ENCODE measurements around the gene BPGM.

BPGM gene

DNA sequence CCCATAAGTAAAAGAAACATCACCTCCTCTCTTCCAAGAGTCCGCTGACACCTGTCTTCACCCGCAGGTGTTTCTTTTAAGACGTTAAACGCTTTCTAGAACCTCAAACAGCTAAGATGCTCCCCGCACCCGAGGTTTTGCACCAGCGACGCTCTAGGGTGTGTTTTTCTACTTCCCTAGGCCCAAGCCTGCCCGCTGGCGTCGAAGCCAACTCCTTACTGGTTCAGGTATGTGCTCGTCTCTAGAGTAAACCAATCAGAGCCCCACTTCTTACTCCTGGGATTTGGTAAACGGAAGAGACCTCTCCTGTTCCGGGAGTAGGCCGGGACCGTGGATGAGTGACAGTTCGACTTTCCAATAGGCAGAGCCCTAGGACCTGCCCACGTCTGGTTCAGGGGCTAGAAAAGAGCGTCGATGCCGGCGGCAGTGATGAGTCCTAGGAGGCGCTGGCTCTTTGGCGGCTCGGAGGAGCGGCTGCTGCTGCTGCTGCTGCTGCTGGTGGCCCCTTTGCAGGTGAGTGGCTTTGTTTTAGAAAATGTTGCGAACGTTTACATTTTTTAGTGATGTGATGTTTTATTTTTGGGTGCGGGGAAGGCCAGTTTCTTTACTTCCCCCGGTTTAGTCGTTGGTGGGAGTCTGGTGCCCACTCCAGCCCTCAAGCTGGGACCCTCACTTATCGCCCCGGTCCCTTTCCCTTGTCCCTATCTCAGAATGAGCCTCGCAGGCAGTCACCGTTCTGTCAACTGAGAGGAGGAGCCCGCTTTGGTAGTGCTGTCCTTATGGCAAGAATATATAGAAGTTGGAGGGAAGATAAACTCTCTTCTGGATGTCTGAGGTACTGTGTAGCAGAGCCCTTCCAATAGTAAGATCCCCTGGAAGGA is at the start of gene BPGM:
Gene BPGM (plus strand): TSS at position 429 of the 881 bp plus-strand sequence. CDS start 14,655 bp downstream, outside the sequence.
- DNase-seq = peak; percentile 96

DNA sequence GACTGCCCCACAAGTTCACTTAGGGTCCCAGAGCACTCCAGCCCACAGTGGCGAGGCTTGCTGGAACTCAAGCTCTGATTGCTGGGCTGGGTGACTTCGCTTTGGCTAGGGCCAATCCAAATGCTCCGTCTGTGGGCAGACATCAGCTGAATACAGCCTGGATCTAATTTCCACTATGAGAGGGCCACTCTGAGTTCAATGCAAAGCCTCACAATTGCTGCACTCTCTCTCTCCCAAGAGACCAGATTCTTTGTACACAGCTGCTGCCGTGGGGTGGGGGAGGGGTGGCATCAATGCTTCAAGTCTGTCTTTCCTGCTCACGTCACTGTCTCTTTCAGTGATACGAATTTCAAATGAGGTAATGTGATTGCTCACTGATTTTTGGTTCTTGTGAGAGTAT is 47.3 kb upstream of the BPGM start:
- no peak for DNase-seq

DNA sequence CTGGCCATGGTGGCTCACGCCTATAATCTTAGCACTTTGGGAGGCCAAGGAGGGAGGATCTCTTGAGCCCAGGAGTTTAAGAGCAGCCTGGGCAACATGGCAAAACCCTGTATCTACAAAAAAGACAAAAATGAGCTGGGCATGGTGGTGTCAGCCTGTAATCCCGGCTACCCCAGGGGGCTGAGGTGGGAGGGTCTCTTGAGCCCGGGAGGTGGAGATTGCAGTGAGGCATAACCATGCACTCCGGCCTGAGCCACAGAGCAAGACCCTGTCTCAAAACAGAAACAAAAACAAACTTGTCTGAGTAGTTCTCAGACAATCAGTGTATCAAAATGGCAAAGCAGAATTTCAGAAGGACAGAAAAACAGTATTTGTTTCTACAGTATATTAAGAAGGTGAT is 45.2 kb upstream of the BPGM start:
- DNase-seq = no peak

DNA sequence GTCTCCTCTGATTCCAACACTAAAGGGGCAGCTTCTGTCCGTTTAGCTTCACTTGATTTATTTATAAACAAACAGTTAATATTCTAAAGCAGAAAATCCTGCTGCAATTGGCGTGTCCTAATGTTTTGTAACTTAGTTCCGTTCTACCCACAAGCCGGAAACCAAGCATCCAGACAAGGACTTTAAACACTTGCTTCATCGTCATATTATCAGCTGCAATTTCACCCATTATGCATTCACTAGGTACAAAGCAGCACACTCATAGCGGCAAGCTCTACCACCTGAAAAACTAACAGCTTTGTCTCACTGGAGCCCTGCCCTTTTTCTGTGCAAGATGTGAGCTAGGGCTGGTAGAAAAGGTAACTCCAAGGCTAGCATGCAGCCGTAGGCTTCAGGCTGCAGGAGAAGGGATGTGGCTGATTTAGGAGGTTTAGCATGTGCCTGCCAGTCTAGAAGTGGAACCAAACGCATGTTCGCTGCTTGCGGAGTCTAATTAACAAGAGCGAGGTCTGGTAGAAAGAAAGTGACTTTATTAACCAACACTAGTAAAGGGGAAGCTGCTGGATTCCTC is 43.7 kb upstream of the BPGM start:
- DNase-seq = no peak

DNA sequence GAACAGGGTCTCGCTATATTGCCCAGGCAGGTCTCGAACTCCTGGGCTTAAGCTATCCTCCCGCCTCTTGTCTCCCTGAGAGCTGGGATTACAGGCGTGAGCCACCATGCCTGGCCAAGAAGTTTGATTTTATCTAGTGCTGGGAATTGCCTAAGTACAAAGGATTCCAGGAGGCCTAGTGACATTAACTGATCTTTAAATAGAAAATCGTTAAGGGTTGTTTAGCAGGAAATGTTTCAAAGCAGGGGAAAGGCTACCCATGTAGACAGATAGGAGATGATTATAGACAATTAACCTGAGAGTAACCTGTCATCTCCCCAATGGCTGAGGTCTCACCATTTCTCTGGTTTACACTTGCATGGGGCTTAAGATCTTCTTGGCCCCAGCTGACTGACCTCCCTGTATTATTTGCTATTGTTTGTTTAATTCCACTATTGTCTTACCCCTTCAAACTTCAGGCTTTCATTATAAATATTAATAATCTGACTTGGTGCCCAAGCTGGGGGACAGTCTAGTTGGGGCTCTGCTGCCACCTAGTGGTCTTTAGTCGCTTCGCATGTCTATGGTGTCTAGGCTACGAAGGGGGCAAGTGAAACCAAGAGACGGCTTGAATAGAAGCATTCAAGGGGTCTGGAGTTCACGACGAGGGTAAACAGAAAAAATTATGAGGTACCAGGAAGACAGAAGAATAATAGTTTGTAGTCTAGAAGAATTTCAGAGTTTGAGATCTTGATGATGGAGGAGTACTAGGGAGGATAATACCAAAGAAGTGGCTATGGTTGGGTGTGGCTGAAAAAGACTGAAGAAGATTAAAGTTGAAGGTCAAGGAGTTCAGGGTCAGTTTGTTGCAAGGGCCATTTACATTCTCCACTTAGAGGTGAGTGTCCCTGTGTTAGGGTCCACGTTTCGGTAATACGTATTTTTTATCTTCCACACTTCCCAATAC is 40.4 kb upstream of the BPGM start:
- DNase-seq = peak; percentile 70

DNA sequence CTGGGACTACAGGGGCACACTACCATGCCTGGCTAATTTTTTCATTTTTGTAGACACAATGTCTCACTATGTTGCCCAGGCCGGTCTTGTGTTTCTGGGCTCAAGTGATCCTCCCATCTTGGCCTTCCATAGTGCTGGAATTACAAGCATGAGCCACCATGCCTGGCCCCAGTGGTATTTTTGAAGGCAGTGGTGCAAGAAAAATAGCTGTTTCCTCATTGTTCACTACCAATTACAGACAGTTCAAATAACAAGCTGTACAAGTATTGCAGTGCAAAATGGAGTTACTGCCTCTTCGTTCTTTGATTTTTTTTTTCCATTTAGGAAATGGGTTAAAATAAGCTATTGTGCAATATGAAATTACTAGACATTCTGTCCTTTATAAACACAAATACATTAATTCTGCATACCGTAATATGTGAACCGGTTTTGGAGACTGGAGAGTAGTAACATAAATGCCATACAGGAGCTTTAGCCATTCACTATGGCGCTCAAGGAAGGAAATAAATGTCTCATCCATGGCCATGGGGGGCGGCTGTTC is 35.0 kb upstream of the BPGM start:
- no peak for DNase-seq

DNA sequence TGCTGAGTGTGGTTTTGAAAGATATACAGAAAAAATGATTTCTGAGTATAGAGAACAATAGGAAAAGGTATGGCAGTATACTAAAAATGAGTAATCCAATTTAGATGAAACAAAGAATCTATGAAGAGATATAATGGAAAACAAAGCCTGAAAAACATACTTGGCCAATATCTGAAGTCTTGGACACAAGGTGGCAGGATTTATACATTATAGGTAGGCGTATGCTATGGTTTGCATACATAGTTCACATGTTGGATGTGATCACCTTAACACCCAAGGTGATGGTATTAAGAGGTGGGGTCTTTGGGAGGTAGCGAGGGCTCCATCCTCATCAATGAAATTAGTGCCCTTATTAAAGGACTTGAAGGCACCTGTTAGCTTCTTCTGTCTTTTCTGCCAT is 34.5 kb upstream of the BPGM start:
- no peak for DNase-seq

DNA sequence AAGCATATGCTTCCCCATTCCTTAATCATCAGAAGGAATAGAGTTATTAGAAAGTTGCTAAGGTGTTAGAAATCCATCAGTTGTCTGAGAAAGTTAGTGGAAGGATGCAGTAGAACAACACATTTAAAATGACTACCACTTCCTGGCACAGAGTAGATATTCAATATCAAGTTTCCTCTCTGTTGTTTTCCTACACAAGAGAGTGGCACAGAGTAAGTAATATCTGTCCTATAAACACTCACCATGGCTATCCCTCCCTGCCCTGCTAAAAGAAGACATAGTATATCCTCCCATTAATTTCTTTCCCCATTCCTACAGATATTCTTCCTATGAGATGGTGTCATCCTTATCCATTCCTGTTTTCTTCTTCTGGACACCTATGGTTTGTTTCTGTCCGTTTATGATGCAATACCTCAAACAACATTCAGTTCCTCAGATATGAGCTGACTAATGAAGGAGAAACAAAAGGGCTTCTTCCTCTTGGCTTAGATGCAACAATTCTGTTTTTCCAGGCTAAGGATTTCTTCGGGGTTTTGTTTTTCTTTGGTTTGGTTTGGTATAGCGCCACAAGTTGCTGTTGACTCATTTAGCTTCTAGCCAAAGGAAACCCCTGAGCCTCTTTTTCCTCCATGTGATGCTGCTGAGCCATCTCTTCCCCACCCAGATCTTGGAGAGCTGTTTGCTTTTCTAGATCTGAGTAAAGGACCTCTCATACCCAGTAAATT is 32.9 kb upstream of the BPGM start:
- DNase-seq = no peak

DNA sequence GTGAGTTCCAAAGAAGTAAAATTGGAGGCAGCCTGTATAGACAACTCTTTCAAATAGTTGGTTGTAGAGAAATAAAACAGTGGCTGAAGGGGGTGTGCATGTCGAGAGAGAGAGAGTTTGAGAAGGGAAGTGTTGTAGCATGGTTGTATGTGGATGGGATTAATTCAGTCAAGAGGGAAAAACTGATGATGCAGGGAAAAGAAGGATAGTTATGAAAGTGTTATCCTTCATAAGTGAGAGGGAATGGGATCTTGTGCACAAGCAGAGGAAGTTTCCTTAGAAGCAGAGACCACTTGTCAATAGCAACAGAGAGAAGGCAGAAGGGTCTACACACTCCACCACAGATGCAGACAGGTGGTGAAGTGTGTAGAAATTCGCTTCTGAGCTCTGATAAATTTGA is 30.0 kb upstream of the BPGM start:
- DNase-seq = no peak

DNA sequence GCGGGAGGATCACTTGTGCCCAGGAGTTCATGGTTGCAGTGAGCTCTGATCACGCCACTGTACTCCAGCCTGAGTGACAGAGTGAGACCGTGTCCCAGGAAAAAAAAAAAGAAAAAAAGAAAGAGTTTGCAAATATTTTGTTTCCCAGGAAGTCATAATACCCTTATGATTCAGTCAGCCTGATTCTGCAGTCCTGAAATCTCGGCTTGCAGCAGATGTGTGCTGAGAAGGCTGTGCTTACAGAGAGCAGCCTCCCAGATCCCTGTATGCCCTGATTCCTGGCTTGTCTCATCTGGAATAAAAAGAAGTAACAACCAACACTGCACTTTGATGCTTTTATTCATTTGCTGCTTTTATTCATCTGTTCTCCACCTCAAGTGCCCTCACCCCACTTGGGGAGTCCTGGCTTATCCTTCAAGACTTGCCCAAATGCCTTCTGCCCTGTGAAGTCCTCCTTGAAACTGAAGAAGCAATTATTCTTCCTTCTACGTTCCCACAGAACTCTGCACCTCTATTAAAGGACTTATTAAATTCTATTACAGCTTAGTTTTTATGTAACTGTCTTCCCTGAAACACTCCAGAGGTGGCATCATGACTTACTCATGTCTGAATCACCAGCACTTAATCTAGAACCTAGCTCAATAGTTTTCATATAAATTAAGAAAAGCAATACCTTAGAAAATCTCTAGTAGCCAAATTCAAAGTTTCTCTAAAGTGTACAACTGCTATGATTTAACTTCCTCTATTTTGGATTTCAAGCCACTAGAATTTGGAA is 27.7 kb upstream of the BPGM start:
- DNase-seq = no peak

DNA sequence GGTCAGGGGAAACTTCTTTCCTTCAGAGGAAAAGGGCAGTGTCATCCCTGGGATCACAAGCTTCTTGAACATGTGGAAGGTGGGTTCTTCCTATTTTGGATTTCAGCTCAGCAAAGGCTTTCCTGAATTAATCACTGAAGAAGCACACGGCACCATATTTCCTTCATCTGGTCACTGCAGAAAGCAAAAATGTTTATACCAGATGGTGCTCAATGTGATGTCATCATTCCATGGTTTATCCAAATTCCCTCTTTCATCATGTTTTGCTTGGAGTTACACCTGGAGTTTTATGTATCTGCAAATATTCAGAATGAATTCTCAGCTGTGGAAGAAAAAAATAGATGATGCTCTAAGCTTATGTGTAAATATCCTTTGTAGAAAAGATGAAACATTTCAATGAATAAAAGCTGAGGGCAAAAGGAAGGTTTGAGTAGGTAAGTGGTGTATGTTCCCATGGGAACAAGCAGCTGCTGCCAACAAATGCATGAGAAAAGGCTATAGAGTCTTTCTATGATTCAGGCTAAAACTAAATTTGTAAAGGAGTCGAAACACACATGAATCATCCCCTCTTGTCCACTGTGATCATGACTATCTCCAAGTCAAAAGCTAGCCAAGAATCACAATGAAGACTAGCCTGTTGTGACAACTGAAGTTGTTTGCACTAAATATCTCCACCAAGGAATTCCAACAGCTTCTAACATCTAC is 26.9 kb upstream of the BPGM start:
- DNase-seq = no peak

DNA sequence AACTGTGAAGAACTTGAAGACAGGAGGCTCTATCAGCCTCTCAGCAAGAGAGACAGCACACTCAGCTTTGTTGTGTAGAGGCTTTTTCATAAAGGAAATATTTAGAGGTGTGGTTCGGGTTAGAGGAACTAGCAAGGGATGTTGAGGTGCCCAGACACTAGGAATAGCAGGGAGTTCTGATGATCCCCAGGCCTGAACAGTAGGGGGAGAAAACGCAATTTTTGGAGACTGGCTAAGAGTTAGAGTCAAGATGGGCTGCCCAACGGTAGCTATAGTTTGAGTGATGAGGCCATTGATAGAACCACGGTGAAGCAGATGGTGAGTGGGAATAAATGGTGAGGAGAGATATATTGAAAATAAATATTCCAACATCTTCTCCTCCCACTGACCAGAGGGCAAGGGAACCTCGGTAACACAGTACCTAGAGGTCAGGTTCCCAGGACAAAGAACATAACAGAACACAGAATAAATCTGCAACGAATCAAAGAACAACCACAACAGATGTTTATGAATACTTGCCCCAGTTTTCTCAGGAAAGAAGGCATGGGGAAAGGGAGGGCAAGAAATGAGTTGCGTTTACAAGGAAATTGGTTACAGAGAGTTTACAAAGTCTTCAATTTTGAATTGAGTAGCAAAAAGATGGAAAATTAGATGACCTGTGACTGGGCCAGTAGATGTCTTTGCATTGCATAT is 24.2 kb upstream of the BPGM start:
- no peak for DNase-seq

DNA sequence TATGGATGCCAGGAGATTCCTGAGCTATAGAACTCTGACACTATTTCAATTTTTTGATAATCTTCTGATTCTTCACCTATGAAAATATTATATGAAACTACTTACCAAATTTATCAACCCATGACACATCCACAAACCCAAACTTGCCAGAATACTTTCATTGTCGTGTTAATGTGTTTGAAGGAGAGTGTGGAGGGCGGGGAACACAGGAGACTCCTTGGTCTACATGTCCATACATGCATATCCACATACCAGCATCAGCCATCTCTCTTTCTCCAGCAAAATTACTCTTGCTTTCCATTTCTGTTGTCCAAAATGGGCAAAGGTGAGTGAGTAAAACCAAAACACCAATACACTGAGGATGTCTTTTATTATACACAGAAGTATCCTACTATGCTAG is 23.5 kb upstream of the BPGM start:
- DNase-seq = no peak

DNA sequence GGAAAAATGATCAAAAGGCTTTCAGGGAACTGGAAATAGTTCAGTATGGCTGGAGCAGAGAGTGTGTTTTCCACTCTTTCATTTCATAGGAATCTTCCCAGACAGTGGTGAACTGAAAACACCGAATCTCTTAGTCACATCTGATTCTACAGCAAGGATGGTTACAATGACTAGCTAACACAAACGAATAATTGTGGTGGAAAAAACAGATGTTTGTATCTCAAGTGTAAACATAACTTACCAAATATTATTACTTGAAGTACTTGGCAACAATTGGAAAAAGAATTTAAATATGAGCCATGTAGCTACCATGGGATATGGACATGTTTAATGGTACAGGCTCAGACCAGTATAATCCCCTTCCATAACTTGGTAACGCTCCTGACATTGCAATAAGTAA is 21.1 kb upstream of the BPGM start:
- no peak for DNase-seq

DNA sequence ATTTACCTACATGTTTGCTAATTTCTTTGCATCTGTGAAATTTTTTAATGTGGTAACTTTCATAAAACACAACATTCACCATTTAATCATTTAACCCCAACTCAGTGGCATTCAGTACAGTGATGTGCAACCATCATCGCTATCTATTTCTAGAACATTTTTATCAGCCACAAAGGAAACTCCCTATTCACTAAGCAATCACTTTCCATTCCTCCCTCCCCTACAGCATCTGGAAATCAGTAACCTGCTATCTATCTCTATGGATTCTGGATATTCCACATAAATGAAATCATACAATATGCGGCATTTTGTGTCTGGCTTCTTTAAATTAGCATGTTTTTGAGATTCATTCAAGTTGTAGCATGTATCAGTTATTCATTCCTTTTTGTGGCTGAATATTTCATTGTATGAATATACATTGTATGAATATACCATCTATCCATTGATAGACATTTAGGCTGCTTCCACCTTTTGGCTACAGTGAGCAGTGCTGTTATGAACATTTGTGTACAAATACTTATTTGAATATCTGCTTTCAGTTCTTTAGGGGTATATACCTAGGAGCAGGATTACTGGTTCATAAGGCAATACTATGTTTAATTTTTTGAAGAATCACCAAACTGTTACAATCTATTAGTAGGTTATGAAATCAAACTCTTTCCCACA is 19.4 kb upstream of the BPGM start:
- DNase-seq = no peak

DNA sequence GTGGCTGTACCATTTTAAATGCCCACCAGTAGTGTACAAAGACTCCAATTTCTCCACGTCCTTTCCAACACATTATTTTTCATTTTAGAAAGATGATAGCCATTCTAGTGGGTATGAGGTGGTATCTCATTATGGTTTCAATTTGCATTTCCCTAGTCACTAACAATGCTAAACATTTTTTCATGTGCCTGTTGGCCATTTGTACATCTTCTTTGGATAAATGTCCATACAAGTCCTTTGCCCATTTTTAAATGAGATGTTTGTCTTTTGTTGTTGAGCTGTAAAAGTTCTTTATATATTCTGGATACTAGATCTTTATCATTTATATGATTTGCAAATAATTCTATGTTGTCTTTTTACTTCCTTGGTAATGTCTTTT is 18.9 kb upstream of the BPGM start:
- DNase-seq = no peak

DNA sequence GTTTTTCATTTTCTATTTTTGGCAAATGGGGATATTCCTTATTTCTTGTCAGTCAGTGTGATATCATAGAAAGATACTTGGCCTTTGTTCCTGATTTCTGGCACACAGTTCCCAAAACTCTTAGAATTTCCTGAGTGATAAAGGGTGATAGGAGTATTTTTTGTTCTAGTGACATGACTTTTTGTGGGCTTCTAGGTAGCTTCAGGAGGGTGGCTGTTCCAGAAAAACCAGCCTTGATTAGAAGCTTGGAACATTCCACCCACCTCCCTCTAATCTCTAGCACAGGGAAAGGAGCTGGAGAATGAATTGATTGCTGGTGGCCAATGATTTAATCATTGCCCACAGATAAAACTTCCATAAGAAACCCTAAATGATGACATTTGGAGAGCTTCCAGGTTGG is 17.2 kb upstream of the BPGM start:
- DNase-seq = no peak

DNA sequence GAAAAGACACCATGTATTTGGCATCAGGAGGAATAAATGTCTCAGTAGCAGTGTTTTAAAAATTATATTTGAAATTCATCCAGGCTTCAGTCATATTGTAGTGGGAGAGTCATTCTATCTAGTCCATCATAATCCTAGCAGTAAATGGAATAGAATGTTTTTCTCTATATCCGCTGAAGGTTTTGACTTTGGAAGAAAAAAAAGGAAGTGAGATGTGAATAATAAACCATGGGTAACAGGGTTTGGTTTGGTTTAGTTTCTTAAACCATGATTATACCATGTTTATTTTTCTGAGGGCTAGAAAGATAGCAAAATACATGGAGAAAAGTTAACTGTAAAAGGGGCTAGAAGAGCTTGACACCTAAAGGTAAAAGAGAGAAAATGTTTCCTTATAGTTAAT is 16.4 kb upstream of the BPGM start:
- no peak for DNase-seq

DNA sequence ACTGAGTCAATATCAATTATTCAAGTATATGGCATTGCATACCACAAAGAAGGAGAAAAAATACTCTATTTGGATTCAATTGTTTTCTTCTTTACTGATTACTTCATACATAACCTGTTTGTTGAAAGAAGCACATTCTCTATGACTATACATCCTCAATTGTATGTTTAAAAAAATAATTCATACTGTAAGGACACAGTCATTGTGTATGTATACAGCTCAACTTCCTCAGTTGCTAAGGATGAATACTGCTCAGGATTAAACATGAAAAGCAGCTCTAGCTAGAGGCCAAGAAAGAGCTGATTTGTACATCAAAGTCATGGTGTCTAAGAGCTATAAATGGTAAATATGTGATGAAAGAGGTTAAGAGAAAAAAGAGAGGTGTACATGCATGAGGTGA is 15.8 kb upstream of the BPGM start:
- no peak for DNase-seq

DNA sequence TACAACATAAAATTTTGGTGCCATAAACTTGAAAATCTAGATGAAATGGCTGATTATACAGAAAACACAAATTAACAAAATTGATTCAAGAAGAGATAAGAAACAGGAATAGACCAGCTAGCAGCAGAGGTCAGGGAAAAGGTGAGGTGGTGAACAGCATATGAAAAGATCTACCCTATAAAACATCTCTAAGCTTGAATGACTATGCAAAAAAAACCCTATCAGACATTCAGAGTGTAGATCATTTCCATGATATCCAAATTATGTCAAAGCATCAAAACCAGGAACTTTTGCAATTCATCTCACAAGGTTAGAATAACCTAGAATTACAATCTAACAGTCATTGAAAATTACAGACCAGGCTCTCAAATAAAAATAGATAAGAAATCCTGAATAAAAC is 14.6 kb upstream of the BPGM start:
- no peak for DNase-seq
